HG03460 (cell line): ENCODE measurements around the gene GDF11.

Experiments
- ATAC-seq: cut with Tn5 transposase; IDR thresholded peaks from one replicate; pipeline ENCODE4 v1.9.1; 2021; ENCODE audit not compliant: unreplicated experiment

GDF11 gene

GRCh38 chr12:55780685-55781084 lies 37.8 kb downstream of the GDF11 start:
- ATAC-seq: no peak

DNA sequence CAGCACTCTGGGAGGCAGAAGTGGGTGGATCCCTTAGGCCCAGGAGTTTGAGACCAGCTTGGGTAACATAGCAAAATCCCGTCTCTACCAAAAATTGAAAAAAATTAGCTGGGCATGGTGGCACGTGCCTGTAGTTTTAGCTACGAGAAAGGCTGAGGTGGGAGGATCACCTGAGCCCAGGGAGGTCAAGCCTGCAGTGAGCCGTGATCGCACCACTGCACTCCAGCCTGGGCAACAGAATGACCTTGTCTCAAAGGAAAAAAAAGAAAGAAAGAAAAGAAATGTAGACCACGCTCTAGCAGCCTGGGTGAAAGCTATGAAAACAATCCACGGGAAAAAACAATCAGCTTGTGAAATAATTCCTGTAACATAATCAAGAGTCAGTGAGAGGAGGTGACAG lies 45.6 kb downstream of the GDF11 start:
- no peak for ATAC-seq

GRCh38 chr12:55789171-55789570 lies 46.2 kb downstream of the GDF11 start:
- no peak for ATAC-seq

GRCh38 chr12:55789893-55790292 lies 47.0 kb downstream of the GDF11 start:
- ATAC-seq: no peak

DNA sequence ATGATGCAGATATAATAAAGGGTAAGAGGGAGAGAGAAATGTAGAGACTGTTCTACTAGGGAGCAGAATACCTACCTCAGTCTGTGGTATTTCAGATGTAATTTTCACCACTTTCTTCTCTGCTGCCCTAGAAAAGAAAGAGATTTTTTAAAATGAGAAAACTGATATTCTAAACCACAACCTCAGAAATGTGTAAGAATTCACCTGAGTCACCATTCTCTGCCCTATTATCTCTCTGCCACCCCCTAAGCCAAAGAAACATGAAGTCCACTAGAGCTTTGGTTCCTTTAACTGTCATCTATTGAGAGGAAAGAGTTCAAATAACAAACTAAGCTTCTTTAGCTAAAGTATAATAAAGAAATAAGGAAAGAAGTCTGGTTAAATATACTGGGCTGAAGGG lies 53.0 kb downstream of the GDF11 start:
- no peak for ATAC-seq

GRCh38 chr12:55797068-55797467 lies 54.1 kb downstream of the GDF11 start:
- no peak for ATAC-seq

DNA sequence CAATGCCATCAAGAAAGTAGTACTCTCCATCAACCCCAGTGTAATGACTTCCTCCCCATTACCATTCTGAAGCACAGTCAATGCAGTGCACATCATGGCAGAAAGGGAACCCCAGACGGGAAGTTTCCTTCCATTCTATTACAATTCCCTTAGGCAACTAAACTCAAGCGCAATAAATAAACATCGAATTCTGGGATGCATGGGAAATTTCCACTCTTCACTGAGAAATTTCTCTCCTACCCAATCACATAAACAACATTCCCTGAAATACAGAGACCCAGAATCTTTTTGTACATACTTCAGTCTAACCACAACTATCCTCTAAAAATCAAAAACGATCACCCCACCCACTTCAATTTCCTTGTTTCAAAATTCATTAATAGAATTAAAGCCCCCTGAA lies 54.6 kb downstream of the GDF11 start:
- no peak for ATAC-seq
